Sigmoid colon (tissue), 7 donors: ENCODE results near the gene ADD3. TPM values are rescaled to one million over a fixed set of nuclear protein-coding genes. Genes with fewer than 3 reads are reported as not detected.

Experiments used
- DNase-seq: peaks from one replicate; pipeline ENCODE4 v3.0.0-alpha.2; 2019
- H3K27ac ChIP-seq, 4 donors: fragments of 200-600 bp; sonication (generic); one replicate each; pipeline ENCODE4 v1.5.1; 2016 to 2019; ENCODE audit warnings: mild to moderate bottlenecking in 1 of 4
- H3K27me3 ChIP-seq, 3 donors: fragments of 200-600 bp; sonication (generic); one replicate each; pipeline ENCODE4 v1.5.1; 2019; ENCODE audit warnings: mild to moderate bottlenecking in 1 of 3
- H3K36me3 ChIP-seq, 4 donors: fragments of 200-600 bp; sonication (generic); one replicate each; pipeline ENCODE4 v1.5.1; 2016 to 2019
- H3K4me1 ChIP-seq, 4 donors: fragments of 200-600 bp; sonication (generic); one replicate each; pipeline ENCODE4 v1.5.1; 2017 to 2019
- H3K4me3 ChIP-seq, 4 donors: fragments of 200-600 bp; sonication (generic); one replicate each; pipeline ENCODE4 v1.5.1; 2017 to 2019; ENCODE audit warnings: mild to moderate bottlenecking in 2 of 4, moderate library complexity in 1 of 4
- H3K9me3 ChIP-seq, 4 donors: fragments of 200-600 bp in 3 of 4; sonication (generic) in 3 of 4; one replicate each; pipeline versions ENCODE4 v1.5.1 to v1.6.1; 2013 to 2019
- CTCF ChIP-seq, 4 experiments: fragments of 450-650 bp in 3 of 4; fragments of 200-600 bp in 1 of 4; IDR thresholded peaks; one replicate each; pipeline ENCODE4 v1.5.1; 2016 to 2019; ENCODE audit warnings: antibody characterized with exemption in 4 of 4, mild to moderate bottlenecking in 3 of 4, moderate library complexity in 2 of 4
- EP300 ChIP-seq, 4 donors: sonication (generic); formaldehyde crosslinking; IDR thresholded peaks; one replicate each; pipeline ENCODE4 v1.6.1; 2017; ENCODE audit warnings: antibody characterized with exemption in 4 of 4
- POLR2A ChIP-seq, 2 donors: fragments of 450-650 bp; IDR thresholded peaks; one replicate each; pipeline ENCODE4 v1.6.1; 2016; ENCODE audit warnings: antibody characterized with exemption in 2 of 2, mild to moderate bottlenecking in 2 of 2, moderate library complexity in 2 of 2
- POLR2AphosphoS5 ChIP-seq, 4 donors: sonication (generic); formaldehyde crosslinking; IDR thresholded peaks; one replicate each; pipeline ENCODE4 v1.6.1; 2017; ENCODE audit warnings: antibody characterized with exemption in 4 of 4
- WGBS, 2 donors: extraction: QIAGEN DNeasy Blood & Tissue Kit; methylation state at CpG; one replicate each; pipeline ENCODE4 v1.1.7; 2013; 5-methylcytosine and 5-hydroxymethylcytosine counted together
- intact Hi-C: fragments of 100-400 bp; cut with DNase I; formaldehyde crosslinking; loops from one replicate; pipeline ENCODE4 v1.15.1; 2023
- polyA plus RNA-seq, 3 donors: library from polyadenylated mRNA; stranded (reverse); fragments of 200-250 nt; gene quantifications; one replicate each; pipeline ENCODE4 v1.2.3, GENCODE V29; 2013
- total RNA-seq, 4 donors: library from RNA; depleted of rRNA; stranded (reverse); fragments of >200 nt; gene quantifications; one replicate each; pipeline ENCODE4 v1.1.0, GENCODE V29; 2016
- donor health status: healthy with polysubstance abuse.
- donor health status: Bipolar disorder and iron deficiency.
- donor health status: healthy.

ADD3 gene
- total and polyA plus RNA-seq, 7 donors, result 29.6 to 145 (median 91.2) TPM

GRCh38 chr10:110051487-110051886 lies 43.7 kb downstream of the ADD3 start:
- no peak for DNase-seq
- no peak overlapping the region for H3K27ac ChIP-seq
- no peaks in the 10 kb centered on the region for H3K36me3 ChIP-seq
- H3K9me3 ChIP-seq, result peaks cover 0 to 5% (median 0%) of the 10 kb centered on the region in 4 donors
- no peak overlapping the region for H3K4me3 ChIP-seq
- intact Hi-C loops, result no loop called here
- TF ChIP-seq EP300 (IDR thresholded peaks at IDR 0.05) (no peak), POLR2AphosphoS5 (IDR thresholded peaks at IDR 0.05) (no peak)
- no peaks in the 10 kb centered on the region for H3K4me1 ChIP-seq
- WGBS, 2 donors, result 76 to 83% methylated on average over 2 of the region's 2 CpGs
- H3K27me3 ChIP-seq, result no peaks in the 10 kb centered on the region

GRCh38 chr10:110052916-110053315 lies 45.1 kb downstream of the ADD3 start:
- Histone ChIP-seq H3K4me1 (no peaks in the 10 kb centered on the region), H3K27ac (no peak overlapping the region), H3K4me3 (no peak overlapping the region), H3K27me3 (no peaks in the 10 kb centered on the region), H3K9me3 (peaks cover 0 to 3% (median 0%) of the 10 kb centered on the region in 4 donors), H3K36me3 (no peaks in the 10 kb centered on the region)
- TF ChIP-seq EP300 (IDR thresholded peaks at IDR 0.05), result no peak
- no peak for TF ChIP-seq POLR2AphosphoS5 (IDR thresholded peaks at IDR 0.05)
- TF ChIP-seq CTCF (IDR thresholded peaks at IDR 0.05), result no peak
- TF ChIP-seq POLR2A (IDR thresholded peaks at IDR 0.05), result no peak
- intact Hi-C loops, result no loop called here
- DNase-seq, result no peak

- Histone ChIP-seq H3K27me3 (no peaks in the 10 kb centered on the region), H3K4me3 (no peak overlapping the region), H3K27ac (no peak overlapping the region), H3K36me3 (no peaks in the 10 kb centered on the region), H3K9me3 (no peaks in the 10 kb centered on the region), H3K4me1 (peaks cover 0 to 15% (median 7%) of the 10 kb centered on the region in 4 donors)
- TF ChIP-seq EP300 (IDR thresholded peaks at IDR 0.05), result no peak
- TF ChIP-seq CTCF (IDR thresholded peaks at IDR 0.05), result no peak
- no peak for TF ChIP-seq POLR2A (IDR thresholded peaks at IDR 0.05)
- TF ChIP-seq POLR2AphosphoS5 (IDR thresholded peaks at IDR 0.05), result no peak
- DNase-seq, result no peak
- WGBS, 2 donors, result 89 to 92% methylated on average over 2 of the region's 2 CpGs
- intact Hi-C loops, result no loop called here
Measured at GRCh38 chr10:110056822-110057221, 49.0 kb downstream of the ADD3 start.

- H3K4me1 ChIP-seq, result peaks cover 0 to 15% (median 7%) of the 10 kb centered on the region in 4 donors
- intact Hi-C loops, result no loop called here
- H3K9me3 ChIP-seq, result no peaks in the 10 kb centered on the region
- H3K27me3 ChIP-seq, result no peaks in the 10 kb centered on the region
- no peak for TF ChIP-seq CTCF (IDR thresholded peaks at IDR 0.05)
- TF ChIP-seq POLR2AphosphoS5 (IDR thresholded peaks at IDR 0.05), result no peak
- TF ChIP-seq POLR2A (IDR thresholded peaks at IDR 0.05), result no peak
- no peak for TF ChIP-seq EP300 (IDR thresholded peaks at IDR 0.05)
- peak overlapping the region in 1 of 4 donors; percentile 1 for H3K27ac ChIP-seq
- no peaks in the 10 kb centered on the region for H3K36me3 ChIP-seq
- WGBS, 2 donors, result 80 to 92% methylated on average over 1 of the region's 1 CpG
- no peak overlapping the region for H3K4me3 ChIP-seq
- no peak for DNase-seq
Measured at GRCh38 chr10:110057456-110057855, 49.7 kb downstream of the ADD3 start.

- Histone ChIP-seq H3K27ac (peak overlapping the region; percentile 3 to 12 (median 5)), H3K27me3 (no peaks in the 10 kb centered on the region), H3K4me3 (no peak overlapping the region), H3K9me3 (no peaks in the 10 kb centered on the region), H3K4me1 (peaks cover 0 to 15% (median 7%) of the 10 kb centered on the region in 4 donors), H3K36me3 (no peaks in the 10 kb centered on the region)
- DNase-seq, result no peak
- WGBS, 2 donors, result 41 to 71% methylated on average over 5 of the region's 5 CpGs
- intact Hi-C loops, result no loop called here
- TF ChIP-seq CTCF (IDR thresholded peaks at IDR 0.05), result no peak
- no peak for TF ChIP-seq POLR2AphosphoS5 (IDR thresholded peaks at IDR 0.05)
- TF ChIP-seq EP300 (IDR thresholded peaks at IDR 0.05), result no peak
- no peak for TF ChIP-seq POLR2A (IDR thresholded peaks at IDR 0.05)
Measured at GRCh38 chr10:110058212-110058611, 50.4 kb downstream of the ADD3 start.
